ENCODE measurements around the gene RXRB.

- TF ChIP-seq CTCF (IDR thresholded peaks at IDR 0.05) (no peak), POLR2AphosphoS5 (IDR thresholded peaks at IDR 0.05) (no peak)
Observed at GRCh38 chr6:33154349-33154748, 46.1 kb downstream of the RXRB start.
